ENCODE results near the gene SYT17. TPM values are rescaled to one million over a fixed set of nuclear protein-coding genes. Genes with fewer than 3 reads are reported as not detected.

The SYT17 gene
- total RNA-seq, 1 experiment from 2014 or later, result 0.39 TPM

DNA sequence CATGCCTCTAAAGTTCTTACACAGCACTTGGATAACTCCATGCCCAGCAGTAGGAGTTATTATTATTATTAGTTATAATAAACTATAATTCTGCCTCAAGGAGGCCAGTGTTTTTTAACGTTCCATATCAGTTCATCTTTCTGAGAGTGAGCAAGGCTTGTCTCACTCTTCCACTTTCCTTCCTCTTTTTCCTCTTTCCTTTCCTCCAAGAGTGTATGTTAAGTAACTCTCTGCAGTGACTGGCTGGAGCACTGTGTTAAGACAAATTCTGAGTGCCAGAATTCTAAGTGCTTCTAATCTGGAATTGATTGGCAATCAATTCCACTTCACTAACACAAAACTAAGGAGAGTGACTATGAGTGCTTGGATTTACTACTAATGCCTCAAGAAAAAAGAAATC is 133.9 kb downstream of the SYT17 start:
- DNase-seq (ENCODE audit: low read depth), result no peak

- DNase-seq (ENCODE audit: low read depth), result peak; percentile 51
These were observed 136.7 kb downstream of the SYT17 start for GRCh38 chr16:19304750-19305149.

GRCh38 chr16:19305443-19305842 is 137.4 kb downstream of the SYT17 start:
- DNase-seq (ENCODE audit: low read depth), result no peak

DNA sequence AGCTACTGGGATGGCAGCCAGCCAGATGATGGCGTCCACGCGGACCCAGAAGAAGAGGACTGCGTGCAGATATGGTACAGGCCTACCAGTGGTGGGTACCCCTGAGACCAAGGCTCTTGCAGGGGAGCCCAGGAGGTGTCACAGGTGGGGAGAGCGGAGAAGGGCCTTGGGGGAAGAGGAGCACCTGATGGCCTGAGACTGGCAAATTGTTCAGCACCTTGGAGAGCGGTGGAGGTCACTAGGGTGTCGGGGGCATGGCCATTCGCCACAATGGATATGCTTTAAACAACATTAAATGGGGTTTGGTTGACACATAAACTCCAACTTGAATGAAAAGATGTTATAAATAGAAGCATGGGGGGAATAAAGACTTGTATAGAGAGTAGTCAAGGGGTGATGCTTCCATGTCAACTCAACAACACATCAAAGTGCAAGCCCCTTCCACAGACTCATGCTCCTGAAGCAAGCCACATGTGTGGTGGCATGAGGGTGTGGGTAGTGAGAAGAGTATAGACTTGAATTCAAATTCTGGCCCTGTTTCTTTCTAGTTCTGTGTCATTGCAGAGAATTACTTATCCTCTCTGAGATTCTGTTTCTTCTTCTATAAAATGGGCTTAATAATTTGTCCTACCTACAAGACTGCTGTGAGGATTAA is 139.7 kb downstream of the SYT17 start:
- DNase-seq (ENCODE audit: low read depth), result peak; percentile 17

- no peak for DNase-seq (ENCODE audit: low read depth)
These were observed 140.4 kb downstream of the SYT17 start for GRCh38 chr16:19308392-19308791.

- DNase-seq (ENCODE audit: low read depth), result no peak
These were observed 141.1 kb downstream of the SYT17 start for GRCh38 chr16:19309178-19309577.

DNA sequence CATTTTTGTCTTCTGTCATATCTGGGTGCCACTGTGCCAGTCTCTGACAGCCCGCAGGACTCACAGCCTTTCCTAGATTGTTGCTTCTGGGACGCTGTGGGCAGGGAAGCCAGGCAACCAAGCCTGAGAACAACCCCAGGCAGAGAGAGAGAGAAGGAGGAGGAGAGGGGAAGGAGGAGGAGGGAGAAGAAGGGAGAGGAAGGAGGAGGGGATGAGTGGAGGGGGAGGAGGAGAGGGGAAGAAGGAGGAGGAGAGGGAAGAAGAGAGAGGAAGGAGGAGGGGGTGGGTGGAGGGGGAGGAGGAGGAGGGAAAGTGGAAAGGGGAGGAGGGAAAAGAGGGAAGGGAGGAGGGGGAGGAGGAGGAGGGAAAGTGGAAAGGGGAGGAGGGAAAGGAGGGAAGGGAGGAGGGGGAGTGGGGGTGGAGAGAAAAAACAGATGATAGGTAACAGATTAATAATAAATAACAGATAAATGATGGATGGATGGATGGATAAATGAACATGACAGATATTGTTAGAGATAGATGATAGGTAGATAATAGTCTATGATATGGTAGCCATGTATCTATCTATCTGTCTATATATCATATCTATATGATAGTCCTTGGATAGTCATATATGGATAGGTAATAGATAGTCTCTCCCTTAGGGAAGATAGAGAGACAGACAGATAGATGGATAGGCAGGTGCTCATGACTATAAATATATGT is 146.8 kb downstream of the SYT17 start:
- DNase-seq (ENCODE audit: low read depth), result no peak

DNA sequence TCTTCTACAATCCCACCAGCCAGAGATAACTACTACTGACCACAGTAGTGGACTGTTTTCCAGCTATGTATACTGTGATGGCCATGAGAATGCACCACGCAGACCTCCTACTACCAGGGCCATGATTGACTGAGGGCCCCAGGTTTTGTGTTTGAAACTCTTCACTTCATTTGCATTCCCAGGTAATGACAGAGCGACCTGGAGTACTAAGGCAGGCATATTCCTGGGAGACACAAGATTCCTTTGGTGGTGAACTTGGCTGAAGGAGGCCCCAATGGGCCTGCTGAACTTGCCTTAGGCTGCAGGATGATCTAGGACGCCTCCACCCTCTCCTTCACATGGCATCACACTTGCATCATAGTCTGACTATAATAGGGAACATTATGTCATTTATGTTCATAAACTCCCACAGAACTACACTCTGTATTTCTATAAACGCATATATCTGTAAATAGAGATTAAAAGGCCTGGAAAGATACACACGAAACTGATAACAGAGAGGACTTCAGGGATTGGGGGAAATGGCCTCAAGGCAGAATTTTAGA is 147.9 kb downstream of the SYT17 start:
- DNase-seq (ENCODE audit: low read depth), result no peak

GRCh38 chr16:19316846-19317245 is 148.8 kb downstream of the SYT17 start:
- DNase-seq (ENCODE audit: low read depth), result no peak

Other genes with a start within 250 kb of the SYT17 start
- gene SMG1, start 241.8 kb upstream of the SYT17 start, total RNA-seq (2014; rRNA removed; shearing (Covaris generic)), result 16.0 and 34.7 TPM in 2 replicates
- gene TMC7, start 184.3 kb upstream of the SYT17 start, total RNA-seq (2014; rRNA removed; shearing (Covaris generic)), result 0.20 and 0.71 TPM in 2 replicates
- 19.3 and 20.6 TPM in 2 replicates for gene COQ7, start 100.6 kb upstream of the SYT17 start, total RNA-seq (2014; rRNA removed; shearing (Covaris generic))
- 7.3 and 13.8 TPM in 2 replicates for gene ITPRIPL2, start 54.3 kb upstream of the SYT17 start, total RNA-seq (2014; rRNA removed; shearing (Covaris generic))
- gene CLEC19A, start 117.5 kb downstream of the SYT17 start, total RNA-seq (2014; rRNA removed; shearing (Covaris generic)), result not detected in 2 replicates
- 0.15 TPM in 1 of 2 replicates, not detected in the other for gene TMC5, start 249.6 kb downstream of the SYT17 start, total RNA-seq (2014; rRNA removed; shearing (Covaris generic))